HCT116 (cell line): ENCODE measurements around the gene RAB11FIP2.

Experiments used
- ATF3 ChIP-seq: IDR thresholded peaks from 2 replicates; pipeline ENCODE4 v1.6.1; 2012
- CBX3 ChIP-seq: IDR thresholded peaks from 2 replicates; pipeline ENCODE4 v1.6.1; 2012; ENCODE audit warnings: low read depth
- CEBPB ChIP-seq: IDR thresholded peaks from 2 replicates; pipeline ENCODE4 v1.6.1; 2012; ENCODE audit warnings: low read depth
- CTCF ChIP-seq, 3 experiments: fragments of 200-600 bp in 1 of 3; sonication (generic) in 1 of 3; IDR thresholded peaks in 2 of 3; conservative IDR thresholded peaks in 1 of 3; 2 replicates each; pipeline ENCODE4 v1.5.1; 2012 to 2017; ENCODE audit warnings: low read depth in 2 of 3, low read length in 2 of 3, antibody characterized with exemption in 1 of 3, borderline replicate concordance in 1 of 3, control low read depth in 1 of 3, mild to moderate bottlenecking in 1 of 3, mixed read lengths in 1 of 3, mixed run types in 1 of 3, moderate library complexity in 1 of 3; ENCODE audit not compliant: insufficient read depth in 1 of 3
- EZH2 ChIP-seq: fragments of 200-600 bp; sonication (generic); IDR thresholded peaks from 2 replicates; pipeline ENCODE4 v1.6.1; 2017; ENCODE audit warnings: antibody characterized with exemption, mixed run types
- EZH2phosphoT487 ChIP-seq: fragments of 200-600 bp; IDR thresholded peaks from 2 replicates; pipeline ENCODE4 v1.6.1; 2018; ENCODE audit warnings: antibody characterized with exemption, borderline replicate concordance
- POLR2A ChIP-seq: IDR thresholded peaks from 2 replicates; pipeline ENCODE4 v1.7.0; 2011; ENCODE audit warnings: borderline replicate concordance; ENCODE audit not compliant: insufficient read depth, insufficient read length; ENCODE audit errors: extremely low read depth
- SP1 ChIP-seq: IDR thresholded peaks from 2 replicates; pipeline ENCODE4 v1.6.1; 2012; ENCODE audit warnings: low read depth
- SRF ChIP-seq: IDR thresholded peaks from 2 replicates; pipeline ENCODE4 v1.6.1; 2012; ENCODE audit warnings: low read depth
- YY1 ChIP-seq: IDR thresholded peaks from 2 replicates; pipeline ENCODE4 v1.6.1; 2011; ENCODE audit warnings: low read length, low read depth, moderate library complexity, mild to moderate bottlenecking; ENCODE audit not compliant: insufficient replicate concordance; ENCODE audit errors: extremely low read depth
- ZFX ChIP-seq: fragments of 450-650 bp; IDR thresholded peaks from 2 replicates; pipeline ENCODE4 v1.6.1; 2017

GRCh38 chr10:118042336-118042735, 4.4 kb downstream of the RAB11FIP2 start:
- TF ChIP-seq CEBPB = no peak
- TF ChIP-seq CTCF (IDR thresholded peaks at IDR 0.05 in 2 of 3, conservative IDR thresholded peaks at IDR 0.05 in 1 of 3; ENCODE audit: borderline replicate concordance in 1 of 3, insufficient read depth in 1 of 3, low read depth in 2 of 3, low read length in 2 of 3) = no peak
- TF ChIP-seq POLR2A = no peak
- TF ChIP-seq YY1 = no peak
- no peak for TF ChIP-seq EZH2
- TF ChIP-seq SRF = no peak
- TF ChIP-seq ZFX = no peak
- TF ChIP-seq SP1 = no peak
- TF ChIP-seq ATF3 = no peak
- TF ChIP-seq CBX3 = no peak
- TF ChIP-seq EZH2phosphoT487 = no peak
